ENCODE results near the gene MCEMP1. TPM values are rescaled to one million over a fixed set of nuclear protein-coding genes. Genes with fewer than 3 reads are reported as not detected.

MCEMP1 gene
- polyA plus RNA-seq, 1 donor, result 0.25 TPM

DNA sequence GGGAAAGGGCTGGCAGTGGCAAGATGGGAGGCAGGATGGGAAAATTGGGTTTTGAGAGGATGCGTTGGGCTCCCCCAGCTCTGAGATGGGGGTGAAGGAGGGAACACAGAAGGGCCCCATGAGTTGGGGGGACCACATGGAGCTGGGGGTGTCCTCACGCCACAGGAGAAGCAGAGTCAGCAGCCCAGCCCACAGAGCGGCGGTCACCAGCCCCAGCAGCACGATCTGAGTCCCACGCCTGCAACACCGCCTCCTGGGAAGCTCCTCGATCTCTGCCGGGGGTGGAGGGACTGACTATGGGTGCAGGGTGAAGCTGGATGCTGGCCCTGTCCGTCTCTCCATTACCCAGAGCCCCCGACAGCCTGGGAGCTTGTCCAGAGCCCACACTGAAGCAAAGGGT, 21.7 kb downstream of the MCEMP1 start:
- DNase-seq, result no peak

- DNase-seq, result no peak
These were observed 22.1 kb downstream of the MCEMP1 start for GRCh38 chr19:7699003-7699402.

GRCh38 chr19:7699417-7700401, 22.8 kb downstream of the MCEMP1 start:
- DNase-seq, result no peak

DNA sequence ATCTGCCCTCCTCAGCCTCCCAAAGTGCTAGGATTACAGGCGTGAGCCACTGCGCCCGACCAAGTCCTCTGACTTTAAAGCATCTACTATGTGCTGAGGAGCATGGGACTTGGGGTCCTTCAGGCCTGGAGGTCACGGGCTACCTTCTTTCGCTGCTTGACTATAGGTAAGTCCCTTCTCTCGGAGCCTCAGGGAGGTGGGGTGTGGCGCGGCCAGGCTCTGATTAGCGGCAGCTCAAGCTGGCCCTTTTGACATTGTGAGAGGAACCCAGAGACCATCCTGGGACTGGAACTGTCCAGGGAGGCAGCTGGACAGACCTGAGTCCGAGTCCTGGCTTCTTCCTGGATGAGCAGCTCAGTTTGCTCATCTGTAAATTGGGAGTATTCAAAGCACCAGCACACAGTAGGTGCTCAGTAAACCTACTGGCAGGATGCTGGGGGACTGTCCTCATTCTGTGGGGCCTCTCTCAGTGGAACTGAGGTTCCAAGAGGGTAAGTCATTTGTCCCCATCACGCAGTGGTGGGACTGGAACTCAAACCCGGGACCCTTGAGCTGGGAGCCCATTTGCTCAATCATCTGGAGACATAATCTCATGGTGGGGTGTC, 24.3 kb downstream of the MCEMP1 start:
- DNase-seq, result no peak

DNA sequence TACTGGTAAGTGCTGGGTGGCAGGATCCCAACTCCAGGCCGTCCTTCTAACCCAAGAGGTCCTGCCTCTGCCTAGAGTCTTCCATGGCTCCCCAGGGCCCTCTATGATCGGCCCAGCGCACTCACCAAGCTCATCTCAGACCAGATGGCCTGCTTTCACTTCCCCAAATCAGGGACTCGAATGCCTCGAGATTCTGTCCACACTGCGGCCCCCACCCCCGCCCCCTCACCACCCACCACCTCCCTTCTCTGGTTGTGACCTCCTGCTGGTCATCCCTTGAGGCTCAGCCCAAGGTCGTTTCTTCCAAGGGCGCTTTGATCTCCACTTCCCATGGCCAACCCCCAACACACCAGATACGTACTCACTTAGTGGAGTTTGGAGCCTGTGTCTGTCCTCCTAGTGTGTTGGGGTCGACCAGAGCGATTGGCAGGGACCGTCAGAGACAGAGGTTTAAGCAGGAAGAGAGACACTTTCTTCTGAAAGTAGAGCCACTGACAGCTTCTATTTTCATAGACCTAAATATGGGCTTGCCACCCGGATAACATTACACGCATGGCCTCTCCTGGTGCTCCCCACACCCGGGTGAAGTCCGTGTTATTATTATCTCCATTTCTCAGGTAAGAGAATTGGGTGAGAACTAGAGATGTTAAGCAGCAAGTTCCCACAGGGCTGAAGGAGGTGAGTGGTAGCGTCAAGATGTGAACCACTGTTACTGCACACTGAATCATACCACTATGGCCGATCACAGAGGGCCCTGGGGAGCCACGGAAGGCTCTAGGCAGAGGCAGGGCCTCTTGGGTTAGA, 25.0 kb downstream of the MCEMP1 start, which contains the start of gene FCER2:
Gene FCER2 (minus strand): TSS at position 478 of the 804 bp plus-strand sequence. CDS start 2,371 bp downstream, outside the sequence.
- DNase-seq, result no peak

GRCh38 chr19:7703332-7703731, 26.4 kb downstream of the MCEMP1 start:
- DNase-seq, result no peak

GRCh38 chr19:7704280-7705060, 27.6 kb downstream of the MCEMP1 start:
- DNase-seq, result no peak

DNA sequence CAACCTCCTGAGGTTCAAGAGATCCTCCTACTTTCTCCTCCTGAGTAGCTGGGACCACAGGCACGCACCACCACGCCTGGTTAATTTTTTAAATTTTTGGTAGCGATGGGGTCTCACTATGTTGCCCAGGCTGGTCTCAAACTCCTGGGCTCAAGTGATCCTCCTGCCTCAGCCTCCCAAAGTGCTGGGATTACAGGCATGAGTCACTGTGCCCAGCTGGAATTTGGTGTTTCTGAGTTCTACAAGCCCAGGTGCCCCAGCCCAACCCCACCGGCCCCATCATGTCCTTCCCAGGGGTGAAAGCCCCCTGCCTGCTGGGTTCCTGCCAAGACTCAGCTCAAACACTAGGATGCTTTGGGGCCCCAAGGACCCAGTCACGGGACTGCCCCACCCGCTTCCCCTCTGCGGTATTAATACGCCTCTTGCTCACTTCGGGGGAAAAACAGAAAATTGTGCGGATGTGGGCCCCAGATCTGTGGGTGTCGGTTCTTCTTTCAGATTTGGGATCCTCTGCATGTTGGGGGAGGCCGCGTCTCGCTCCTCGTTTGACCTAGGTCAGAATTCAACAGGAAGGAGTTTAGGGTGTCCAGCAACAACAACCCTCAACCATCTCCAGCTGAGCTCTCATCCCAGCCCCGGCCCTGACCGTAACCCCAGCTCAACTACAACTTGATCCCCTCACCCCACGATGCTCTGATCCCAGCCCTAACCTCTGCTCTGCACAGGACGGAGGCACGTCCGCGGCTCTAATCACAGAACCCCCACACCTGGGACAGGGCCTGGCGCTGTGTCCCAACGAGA, 28.7 kb downstream of the MCEMP1 start:
- no peak for DNase-seq

DNA sequence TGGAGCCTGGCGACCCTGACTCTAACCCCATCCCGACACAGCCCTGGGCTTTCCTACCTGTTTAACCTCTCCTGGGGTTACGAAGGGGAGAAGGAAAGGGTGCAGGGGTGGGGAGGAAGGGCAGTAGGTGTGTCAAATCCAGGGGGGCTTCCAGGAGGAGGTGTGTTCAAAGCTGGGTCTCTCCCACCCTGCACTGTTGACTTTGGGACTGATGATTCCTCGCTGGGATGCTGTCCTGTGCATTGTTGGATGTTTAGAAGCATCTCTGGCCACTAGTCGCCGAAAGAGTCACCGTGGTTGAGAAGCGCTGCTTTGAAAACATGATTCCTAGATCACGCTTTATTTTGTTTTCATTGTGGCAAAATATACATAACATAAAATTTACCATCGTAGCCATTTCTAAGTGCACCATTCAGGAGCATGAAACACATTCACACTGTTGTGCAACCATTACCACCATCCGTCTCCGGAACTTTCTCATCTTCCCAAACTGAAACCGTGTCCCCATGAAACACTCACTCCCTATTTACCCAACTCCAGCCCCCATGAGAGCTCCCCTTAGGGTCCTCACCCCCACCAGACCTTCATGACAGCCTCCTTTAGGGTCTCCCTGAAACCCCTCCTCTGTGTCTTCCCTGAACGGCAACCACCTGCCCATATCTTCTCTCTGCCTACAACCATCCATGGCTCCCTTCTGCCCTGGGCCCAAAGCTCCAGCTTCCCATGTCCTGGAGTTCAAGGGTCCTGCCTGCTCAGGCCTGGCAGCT, 29.5 kb downstream of the MCEMP1 start:
- no peak for DNase-seq

GRCh38 chr19:7706955-7707456, 30.1 kb downstream of the MCEMP1 start:
- no peak for DNase-seq

DNA sequence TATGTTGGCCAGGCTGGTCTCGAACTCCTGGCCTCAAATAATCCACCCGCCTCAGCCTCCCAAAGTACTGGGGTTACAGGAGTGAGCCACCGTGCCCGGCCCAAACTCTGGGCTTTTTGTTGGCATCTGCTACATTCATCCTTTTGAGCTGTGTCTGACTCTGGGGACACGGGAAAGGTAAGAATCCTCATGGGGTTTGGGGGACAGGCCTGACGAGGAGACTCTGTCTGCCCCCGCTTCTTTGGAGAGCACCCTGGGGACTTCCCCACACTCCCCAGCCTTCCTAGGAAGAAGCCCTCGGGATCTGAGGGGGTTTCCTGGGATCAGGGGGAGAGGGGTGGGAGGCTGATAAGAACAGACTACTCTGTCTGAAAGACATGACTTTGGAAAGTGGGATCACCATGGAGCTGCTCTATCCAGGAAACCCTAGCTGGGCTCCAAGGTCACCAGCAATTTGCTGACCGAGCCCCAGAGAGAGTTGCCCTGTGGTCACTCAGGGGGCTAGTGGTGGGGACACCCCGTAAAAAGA, 33.1 kb downstream of the MCEMP1 start:
- DNase-seq, result no peak

DNA sequence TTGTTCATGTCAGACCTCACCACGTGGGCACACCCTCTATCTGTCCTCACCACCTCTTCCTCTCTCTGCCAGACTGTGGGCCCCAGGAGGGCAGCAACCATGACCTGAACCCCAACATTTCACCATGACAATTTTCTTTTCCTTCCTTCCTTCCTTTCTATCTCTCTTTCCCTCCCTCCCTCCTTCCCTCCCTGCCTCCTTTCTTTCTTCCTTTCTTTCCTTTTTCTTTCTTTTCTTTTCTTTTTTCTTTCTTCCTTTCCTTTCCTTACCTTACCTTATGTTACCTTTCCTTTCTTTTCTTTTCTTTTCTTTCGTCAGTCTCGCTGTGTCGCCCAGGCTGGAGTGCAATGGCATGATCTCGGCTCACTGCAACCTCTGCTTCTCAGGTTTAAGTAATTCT, 33.7 kb downstream of the MCEMP1 start:
- no peak for DNase-seq

GRCh38 chr19:7715671-7716070, 38.8 kb downstream of the MCEMP1 start:
- no peak for DNase-seq

DNA sequence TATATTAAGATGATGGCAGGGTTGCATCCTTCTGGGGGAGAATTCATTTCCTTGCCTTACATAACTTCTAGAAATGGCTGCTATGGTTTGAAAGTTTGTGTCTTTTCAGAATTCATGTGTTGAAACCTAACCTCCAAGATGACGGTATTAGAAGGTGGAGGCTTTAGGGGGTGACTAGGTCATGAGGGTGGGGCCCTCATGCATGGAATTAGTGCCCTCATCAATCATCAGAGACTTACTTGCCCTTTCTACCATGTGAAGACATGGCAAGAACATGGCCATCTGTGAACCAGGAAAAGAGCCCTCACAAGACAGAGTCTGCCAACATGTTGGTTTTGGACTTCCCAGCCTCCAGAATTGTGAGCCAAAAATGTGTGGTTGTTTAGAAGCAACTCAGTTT, 39.9 kb downstream of the MCEMP1 start:
- DNase-seq, result no peak

DNA sequence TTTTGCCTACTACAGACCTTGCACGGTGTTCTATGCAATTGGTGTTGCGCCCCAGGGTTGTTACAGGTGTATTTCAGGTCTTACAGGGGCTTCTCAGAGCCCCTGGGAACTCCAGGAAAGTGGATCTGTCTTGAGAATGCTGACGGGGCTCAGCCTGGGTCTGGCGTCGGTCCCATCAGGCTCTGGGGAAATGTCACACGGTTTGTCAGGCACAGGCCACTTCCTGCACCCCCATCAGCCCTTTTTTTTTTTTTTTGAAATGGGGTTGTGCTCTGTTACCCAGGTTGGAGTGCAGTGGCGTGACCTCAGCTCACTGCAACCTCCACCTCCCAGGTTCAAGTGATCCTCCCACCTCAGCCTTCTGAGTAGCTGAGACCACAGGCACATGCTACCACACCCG, 41.8 kb downstream of the MCEMP1 start:
- DNase-seq, result no peak

DNA sequence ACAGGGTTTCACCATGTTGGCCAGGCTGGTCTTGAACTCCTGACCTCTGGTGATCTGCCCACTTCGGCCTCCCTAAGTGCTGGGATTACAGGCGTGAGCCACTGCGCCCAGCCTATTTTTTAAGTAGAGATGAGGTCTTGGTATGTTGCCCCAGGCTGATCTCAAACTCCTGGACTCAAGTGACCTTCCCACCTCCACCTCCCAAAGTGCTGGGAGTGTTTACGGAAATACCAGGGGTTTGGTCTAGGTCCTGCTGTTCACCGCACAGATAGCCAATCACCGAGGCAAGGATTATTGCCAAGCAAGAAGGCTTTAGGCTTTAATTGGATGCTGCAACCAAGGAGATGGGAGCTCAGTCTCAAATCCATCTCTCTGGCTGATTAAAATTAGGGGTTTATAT, 43.5 kb downstream of the MCEMP1 start:
- DNase-seq, result no peak

DNA sequence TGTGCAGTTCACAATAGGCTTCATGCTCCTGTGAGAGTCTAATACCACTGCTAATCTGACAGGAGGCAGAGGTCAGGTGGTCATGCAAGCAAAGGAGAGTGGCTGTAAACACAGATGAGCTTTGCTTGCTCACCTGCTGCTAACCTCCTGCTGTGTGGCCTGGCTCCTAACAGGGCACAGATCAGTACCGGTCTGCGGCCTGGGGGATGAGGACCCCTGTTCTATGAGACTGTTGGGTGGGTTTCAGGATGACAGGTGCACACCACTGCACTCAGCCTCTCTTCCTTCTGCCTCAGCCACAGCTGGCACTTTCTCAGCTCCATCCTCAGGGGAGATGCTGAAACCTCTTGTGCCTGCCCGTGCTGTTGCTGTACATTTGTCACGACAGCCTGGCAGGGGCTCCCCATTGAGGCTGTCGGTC, 45.4 kb downstream of the MCEMP1 start:
- DNase-seq, result no peak

DNA sequence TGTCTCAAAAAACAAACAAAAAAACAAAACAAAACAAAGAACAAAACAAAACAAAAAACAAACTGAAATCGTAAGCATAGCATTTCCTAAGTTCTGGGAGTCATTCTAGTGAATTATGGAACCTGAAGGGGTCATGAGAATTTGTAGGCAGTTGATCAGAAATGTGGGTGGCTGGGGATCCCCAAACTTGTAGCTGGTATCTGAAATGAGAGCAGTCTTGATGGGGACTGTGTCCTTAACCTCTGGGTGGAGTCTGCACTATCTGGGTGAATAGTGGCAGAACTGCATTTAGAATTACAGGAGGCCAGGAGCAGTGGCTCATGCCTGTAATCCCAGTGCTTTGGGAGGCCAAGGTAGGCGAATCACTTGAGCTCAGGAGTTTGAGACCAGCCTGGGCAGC, 48.9 kb downstream of the MCEMP1 start:
- no peak for DNase-seq

GRCh38 chr19:7729211-7729610, 52.3 kb downstream of the MCEMP1 start:
- DNase-seq, result no peak

Data from hindlimb muscle (tissue), 1 donor.